Measurements from ENCODE around the gene ZMAT2. TPM values are rescaled to one million over a fixed set of nuclear protein-coding genes. Genes with fewer than 3 reads are reported as not detected.
"Not testable (repeated sequence)": the region's sequence is repeated elsewhere in the genome, so short reads cannot be mapped to it uniquely, and the experiment has no call there.

The ZMAT2 gene
- total RNA-seq, result 36.9 TPM

GRCh38 chr5:140700177-140701144 is at the start of gene ZMAT2:
Gene ZMAT2 (plus strand): TSS chr5:140700447. CDS start chr5:140700461, 14 bp downstream.
- DNase-seq (ENCODE audit: low spot score) (peak; percentile 96), ATAC-seq (peak; percentile 100)
- intact Hi-C loops (cut with DNase I), result no loop called here

- ATAC-seq, result no peak
- intact Hi-C loops (cut with DNase I), result no loop called here
- no peak for DNase-seq (ENCODE audit: low spot score)
Measured at GRCh38 chr5:140658870-140659269, 41.4 kb upstream of the ZMAT2 start.

GRCh38 chr5:140660371-140660770 is 39.9 kb upstream of the ZMAT2 start:
- ATAC-seq; intact Hi-C loops (cut with DNase I); DNase-seq (ENCODE audit: low spot score): not testable (repeated sequence)

- DNase-seq (ENCODE audit: low spot score), result no peak
- ATAC-seq, result no peak
- intact Hi-C loops (cut with DNase I), result no loop called here
Measured at GRCh38 chr5:140664030-140664358, 36.3 kb upstream of the ZMAT2 start.

- peak; percentile 99 for ATAC-seq
Measured at GRCh38 chr5:140664359-140665119, 35.7 kb upstream of the ZMAT2 start, which contains the start of gene WDR55. Gene WDR55 (plus strand): TSS chr5:140664904. CDS start chr5:140664913, 9 bp downstream.

GRCh38 chr5:140671035-140671434 is 29.2 kb upstream of the ZMAT2 start:
- ATAC-seq; intact Hi-C loops (cut with DNase I); DNase-seq (ENCODE audit: low spot score): not testable (repeated sequence)

More at GRCh38 chr5:140664359-140665119, 35.7 kb upstream of the ZMAT2 start, which contains the start of gene WDR55:
- intact Hi-C loops (cut with DNase I), result no loop called here
- DNase-seq (ENCODE audit: low spot score), result peak; percentile 97

- ATAC-seq, result no peak
- intact Hi-C loops (cut with DNase I), result no loop called here
- no peak for DNase-seq (ENCODE audit: low spot score)
Measured at GRCh38 chr5:140671472-140672125, 28.6 kb upstream of the ZMAT2 start.

GRCh38 chr5:140672455-140673186 is 27.6 kb upstream of the ZMAT2 start:
- ATAC-seq, result peak; percentile 27
- DNase-seq (ENCODE audit: low spot score), result no peak
- intact Hi-C loops (cut with DNase I), result no loop called here

- ATAC-seq (no peak), DNase-seq (ENCODE audit: low spot score) (no peak)
- intact Hi-C loops (cut with DNase I), result no loop called here
Measured at GRCh38 chr5:140673187-140673976, 26.9 kb upstream of the ZMAT2 start, which contains the start of gene DND1. Gene DND1 (minus strand): TSS chr5:140673576. CDS start chr5:140673542, 34 bp downstream.

GRCh38 chr5:140674211-140674610 is 26.0 kb upstream of the ZMAT2 start:
- intact Hi-C loops (cut with DNase I), result no loop called here
- no peak for DNase-seq (ENCODE audit: low spot score)
- ATAC-seq, result no peak

- ATAC-seq (no peak), DNase-seq (ENCODE audit: low spot score) (no peak)
- intact Hi-C loops (cut with DNase I), result no loop called here
Measured at GRCh38 chr5:140674629-140675028, 25.6 kb upstream of the ZMAT2 start.

- intact Hi-C loops (cut with DNase I), result no loop called here
- DNase-seq (ENCODE audit: low spot score) (no peak), ATAC-seq (no peak)
Measured at GRCh38 chr5:140677947-140678346, 22.3 kb upstream of the ZMAT2 start.

- DNase-seq (ENCODE audit: low spot score) (no peak), ATAC-seq (no peak)
- intact Hi-C loops (cut with DNase I), result no loop called here
Measured at GRCh38 chr5:140678993-140679392, 21.3 kb upstream of the ZMAT2 start.

GRCh38 chr5:140690376-140690932 is 9.8 kb upstream of the ZMAT2 start:
- intact Hi-C loops (cut with DNase I), result no loop called here
- ATAC-seq (no peak), DNase-seq (ENCODE audit: low spot score) (no peak)

- intact Hi-C loops (cut with DNase I), result no loop called here
- DNase-seq (ENCODE audit: low spot score) (peak; percentile 90), ATAC-seq (peak; percentile 99)
Measured at GRCh38 chr5:140690941-140691924, 9.0 kb upstream of the ZMAT2 start, which contains the start of the genes HARS1 and HARS2. Gene HARS1 (minus strand): TSS chr5:140691370. CDS start chr5:140691304, 66 bp downstream. Gene HARS2 (plus strand): TSS chr5:140691455. CDS start chr5:140691649, 194 bp downstream.

GRCh38 chr5:140694276-140694675 is 6.0 kb upstream of the ZMAT2 start:
- intact Hi-C loops (cut with DNase I), result no loop called here
- DNase-seq (ENCODE audit: low spot score) (no peak), ATAC-seq (no peak)

All from sciatic nerve (tissue), 2 donors.